Naive thymus-derived CD4-positive, alpha-beta T cell (primary cell): ENCODE results near the gene CADM2. TPM values are rescaled to one million over a fixed set of nuclear protein-coding genes. Genes with fewer than 3 reads are reported as not detected.

ENCODE experiments used
- ATAC-seq: fragments of 150-1000 bp; cut with Tn5 transposase; 2 replicates; pipeline ENCODE4 v1.10.0; 2021; ENCODE audit warnings: mild to moderate bottlenecking, moderate library complexity
- CTCF ChIA-PET: fragments of 350-600 bp; sonication (Branson Sonifier 250); formaldehyde crosslinking; loops from one replicate; lab custom pipeline; 2021; ENCODE audit warnings: antibody characterized with exemption; lab: Charles Lee
- POLR2A ChIA-PET: fragments of 350-600 bp; sonication (Branson Sonifier 250); formaldehyde crosslinking; loops from one replicate; lab custom pipeline; 2021; ENCODE audit warnings: antibody characterized with exemption, inconsistent platforms; lab: Charles Lee
- DNase-seq, 9 donors: peaks; one replicate each; pipeline versions ENCODE4 v3.0.0 to v3.0.0-alpha.2; 2020 to 2022; ENCODE audit warnings: mixed read lengths in 1 of 9
- H3K27ac ChIP-seq: one replicate; pipeline ENCODE4 v1.7.0; 2013; ENCODE audit warnings: mild to moderate bottlenecking, low read depth, low read length, moderate library complexity
- H3K27me3 ChIP-seq, 2 donors: one replicate each; pipeline ENCODE4 v1.7.0; 2013; ENCODE audit warnings: low read length in 2 of 2, mild to moderate bottlenecking in 2 of 2, moderate library complexity in 2 of 2; ENCODE audit not compliant: control insufficient read depth in 2 of 2, insufficient read depth in 2 of 2
- H3K36me3 ChIP-seq, 3 experiments: 1 replicate in 2 of 3; 2 replicates in 1 of 3; pipeline ENCODE4 v1.7.0; 2013; ENCODE audit warnings: low read length in 3 of 3, mild to moderate bottlenecking in 3 of 3, moderate library complexity in 1 of 3; ENCODE audit not compliant: insufficient read depth in 3 of 3, control insufficient read depth in 2 of 3
- H3K4me1 ChIP-seq, 2 donors: one replicate each; pipeline ENCODE4 v1.7.0; 2013; ENCODE audit warnings: low read length in 2 of 2, mild to moderate bottlenecking in 2 of 2, moderate library complexity in 1 of 2; ENCODE audit not compliant: control insufficient read depth in 2 of 2, insufficient read depth in 2 of 2
- H3K4me3 ChIP-seq: 2 replicates; pipeline ENCODE4 v1.7.0; 2013; ENCODE audit warnings: mild to moderate bottlenecking, low read length
- H3K9me3 ChIP-seq, 3 experiments: 1 replicate in 2 of 3; 2 replicates in 1 of 3; pipeline ENCODE4 v1.7.0; 2013; ENCODE audit warnings: low read length in 3 of 3; ENCODE audit not compliant: control insufficient read depth in 2 of 3
- H3K27ac Mint-ChIP-seq, 9 donors: one replicate each; pipeline ENCODE4 v1.8.0; 2020 to 2022; ENCODE audit warnings: mixed read lengths in 9 of 9, mild to moderate bottlenecking in 8 of 9, moderate library complexity in 5 of 9, inconsistent platforms in 2 of 9
- H3K27me3 Mint-ChIP-seq, 5 donors: one replicate each; pipeline ENCODE4 v1.8.0; 2021 to 2022; ENCODE audit warnings: mixed read lengths in 5 of 5, mild to moderate bottlenecking in 1 of 5
- H3K36me3 Mint-ChIP-seq, 5 donors: one replicate each; pipeline ENCODE4 v1.8.0; 2020 to 2022; ENCODE audit warnings: mixed read lengths in 5 of 5, mild to moderate bottlenecking in 3 of 5, inconsistent platforms in 1 of 5
- H3K4me1 Mint-ChIP-seq, 7 donors: one replicate each; pipeline ENCODE4 v1.8.0; 2020 to 2022; ENCODE audit warnings: mixed read lengths in 7 of 7, mild to moderate bottlenecking in 3 of 7, inconsistent platforms in 1 of 7
- H3K4me3 Mint-ChIP-seq, 10 donors: one replicate each; pipeline ENCODE4 v1.8.0; 2020 to 2022; ENCODE audit warnings: mild to moderate bottlenecking in 10 of 10, mixed read lengths in 10 of 10, moderate library complexity in 6 of 10, inconsistent platforms in 2 of 10
- H3K9me3 Mint-ChIP-seq, 11 donors: one replicate each; pipeline ENCODE4 v1.8.0; 2020 to 2022; ENCODE audit warnings: mixed read lengths in 11 of 11, mild to moderate bottlenecking in 4 of 11, inconsistent platforms in 1 of 11, moderate library complexity in 1 of 11
- intact Hi-C, 2 donors: fragments of 100-400 bp; cut with micrococcal nuclease; formaldehyde crosslinking; loops; one replicate each; pipeline ENCODE4 v1.15.1; 2023
- polyA plus RNA-seq, 2 donors: library from polyadenylated mRNA; unstranded; fragments of 300-500 nt; fragmentation: Illumina TruSeq; gene quantifications; one replicate each; pipeline ENCODE4 v1.2.3, GENCODE V29; 2021
- total RNA-seq, 6 experiments: library from RNA in 5 of 6; stranded (reverse) in 5 of 6; gene quantifications; 1 replicate in 5 of 6; 2 replicates in 1 of 6; pipeline ENCODE4 v1.2.3 and lab custom pipeline; 2021 to 2026

CADM2 gene
- total and polyA plus RNA-seq, 7 experiments from 2014 or later = 0.40 TPM; not detected in 6

GRCh38 chr3:85455561-85456200, 496.9 kb downstream of the CADM2 start:
- H3K4me3 Mint-ChIP-seq = no peak overlapping the region
- no peak overlapping the region for H3K4me3 ChIP-seq
- no peaks in the 10 kb centered on the region for H3K36me3 ChIP-seq
- no peak for ATAC-seq
- H3K27ac Mint-ChIP-seq = no peak overlapping the region
- ChIA-PET POLR2A (no interaction called here), CTCF (no interaction called here)
- intact Hi-C loops = no loop called here
- no peaks in the 10 kb centered on the region for H3K9me3 ChIP-seq
- no peaks in the 10 kb centered on the region for H3K27me3 ChIP-seq
- no peaks in the 10 kb centered on the region for H3K4me1 Mint-ChIP-seq
- DNase-seq = no peak
- H3K9me3 Mint-ChIP-seq = peaks cover 0 to 3% (median 0%) of the 10 kb centered on the region in 11 donors
- H3K27me3 Mint-ChIP-seq = no peaks in the 10 kb centered on the region
- H3K27ac ChIP-seq = no peak overlapping the region
- no peaks in the 10 kb centered on the region for H3K36me3 Mint-ChIP-seq
- H3K4me1 ChIP-seq = no peaks in the 10 kb centered on the region

GRCh38 chr3:85474241-85474640, 515.5 kb downstream of the CADM2 start:
- POLR2A ChIA-PET = no interaction called here
- no peak overlapping the region for H3K4me3 ChIP-seq
- H3K27ac ChIP-seq = no peak overlapping the region
- H3K4me1 Mint-ChIP-seq = no peaks in the 10 kb centered on the region
- intact Hi-C loops = no loop called here
- peaks cover 0 to 11% (median 0%) of the 10 kb centered on the region in 11 donors for H3K9me3 Mint-ChIP-seq
- H3K27me3 ChIP-seq = no peaks in the 10 kb centered on the region
- H3K9me3 ChIP-seq = no peaks in the 10 kb centered on the region
- H3K4me1 ChIP-seq = no peaks in the 10 kb centered on the region
- no peak overlapping the region for H3K27ac Mint-ChIP-seq
- H3K4me3 Mint-ChIP-seq = no peak overlapping the region
- no peaks in the 10 kb centered on the region for H3K36me3 ChIP-seq
- CTCF ChIA-PET = no interaction called here
- no peak for ATAC-seq
- no peaks in the 10 kb centered on the region for H3K27me3 Mint-ChIP-seq
- no peak for DNase-seq
- no peaks in the 10 kb centered on the region for H3K36me3 Mint-ChIP-seq

- Histone ChIP-seq H3K4me3 (no peak overlapping the region), H3K27ac (no peak overlapping the region), H3K27me3 (no peaks in the 10 kb centered on the region), H3K36me3 (no peaks in the 10 kb centered on the region), H3K4me1 (no peaks in the 10 kb centered on the region), H3K9me3 (no peaks in the 10 kb centered on the region)
- no peak for DNase-seq
- ChIA-PET POLR2A (no interaction called here), CTCF (no interaction called here)
- H3K27ac Mint-ChIP-seq = no peak overlapping the region
- no peaks in the 10 kb centered on the region for H3K36me3 Mint-ChIP-seq
- intact Hi-C loops = no loop called here
- H3K4me3 Mint-ChIP-seq = no peak overlapping the region
- no peaks in the 10 kb centered on the region for H3K4me1 Mint-ChIP-seq
- no peaks in the 10 kb centered on the region for H3K27me3 Mint-ChIP-seq
- ATAC-seq = no peak
- peaks cover 0 to 6% (median 0%) of the 10 kb centered on the region in 11 donors for H3K9me3 Mint-ChIP-seq
Observed at GRCh38 chr3:85475346-85475745, 516.6 kb downstream of the CADM2 start.

GRCh38 chr3:85476891-85477495, 518.2 kb downstream of the CADM2 start:
- POLR2A ChIA-PET = no interaction called here
- H3K4me1 Mint-ChIP-seq = no peaks in the 10 kb centered on the region
- no peak overlapping the region for H3K27ac Mint-ChIP-seq
- no peak overlapping the region for H3K4me3 Mint-ChIP-seq
- Histone ChIP-seq H3K9me3 (no peaks in the 10 kb centered on the region), H3K36me3 (no peaks in the 10 kb centered on the region), H3K4me1 (no peaks in the 10 kb centered on the region), H3K27me3 (no peaks in the 10 kb centered on the region), H3K27ac (no peak overlapping the region), H3K4me3 (no peak overlapping the region)
- CTCF ChIA-PET = no interaction called here
- H3K27me3 Mint-ChIP-seq = no peaks in the 10 kb centered on the region
- ATAC-seq (no peak), DNase-seq (no peak)
- H3K9me3 Mint-ChIP-seq = peaks cover 0 to 5% (median 0%) of the 10 kb centered on the region in 11 donors
- no peaks in the 10 kb centered on the region for H3K36me3 Mint-ChIP-seq
- intact Hi-C loops = no loop called here

GRCh38 chr3:85481411-85482212, 522.8 kb downstream of the CADM2 start:
- ATAC-seq = no peak
- Mint-ChIP-seq H3K27me3 (no peaks in the 10 kb centered on the region), H3K27ac (no peak overlapping the region), H3K9me3 (peaks cover 0 to 5% (median 0%) of the 10 kb centered on the region in 11 donors), H3K4me3 (no peak overlapping the region), H3K4me1 (no peaks in the 10 kb centered on the region), H3K36me3 (no peaks in the 10 kb centered on the region)
- Histone ChIP-seq H3K4me3 (no peak overlapping the region), H3K4me1 (no peaks in the 10 kb centered on the region), H3K27ac (no peak overlapping the region), H3K27me3 (no peaks in the 10 kb centered on the region), H3K9me3 (no peaks in the 10 kb centered on the region), H3K36me3 (no peaks in the 10 kb centered on the region)
- no peak for DNase-seq
- ChIA-PET CTCF (no interaction called here), POLR2A (no interaction called here)
- intact Hi-C loops = no loop called here

- no peaks in the 10 kb centered on the region for H3K36me3 ChIP-seq
- CTCF ChIA-PET = no interaction called here
- POLR2A ChIA-PET = no interaction called here
Observed at GRCh38 chr3:85482213-85482490, 523.4 kb downstream of the CADM2 start.

More at GRCh38 chr3:85482213-85482490, 523.4 kb downstream of the CADM2 start:
- Mint-ChIP-seq H3K9me3 (peaks cover 0 to 5% (median 0%) of the 10 kb centered on the region in 11 donors), H3K4me1 (no peaks in the 10 kb centered on the region), H3K36me3 (no peaks in the 10 kb centered on the region), H3K27ac (no peak overlapping the region), H3K4me3 (no peak overlapping the region), H3K27me3 (no peaks in the 10 kb centered on the region)
- no peaks in the 10 kb centered on the region for H3K27me3 ChIP-seq
- intact Hi-C loops = no loop called here
- H3K9me3 ChIP-seq = no peaks in the 10 kb centered on the region
- no peak overlapping the region for H3K4me3 ChIP-seq
- DNase-seq (no peak), ATAC-seq (no peak)
- H3K4me1 ChIP-seq = no peaks in the 10 kb centered on the region
- no peak overlapping the region for H3K27ac ChIP-seq
